Gastrocnemius medialis (tissue), 4 donors: ENCODE measurements around the gene ACOX2.

Experiments
- POLR2A ChIP-seq, 2 donors: fragments of 450-650 bp; IDR thresholded peaks; one replicate each; pipeline ENCODE4 v1.6.1; 2017; ENCODE audit warnings: antibody characterized with exemption in 2 of 2, mild to moderate bottlenecking in 2 of 2, moderate library complexity in 2 of 2
- TF ChIP-seq, protein P1 (sequence below), 5 experiments: fragments of 450-650 bp in 3 of 5; fragments of 200-600 bp in 2 of 5; sonication (generic) in 2 of 5; IDR thresholded peaks in 4 of 5; conservative IDR thresholded peaks in 1 of 5; 1 replicate in 4 of 5; 2 replicates in 1 of 5; pipeline ENCODE4 v1.5.1; 2016 to 2019; ENCODE audit warnings: antibody characterized with exemption in 5 of 5, mild to moderate bottlenecking in 3 of 5, moderate library complexity in 3 of 5

DNA sequence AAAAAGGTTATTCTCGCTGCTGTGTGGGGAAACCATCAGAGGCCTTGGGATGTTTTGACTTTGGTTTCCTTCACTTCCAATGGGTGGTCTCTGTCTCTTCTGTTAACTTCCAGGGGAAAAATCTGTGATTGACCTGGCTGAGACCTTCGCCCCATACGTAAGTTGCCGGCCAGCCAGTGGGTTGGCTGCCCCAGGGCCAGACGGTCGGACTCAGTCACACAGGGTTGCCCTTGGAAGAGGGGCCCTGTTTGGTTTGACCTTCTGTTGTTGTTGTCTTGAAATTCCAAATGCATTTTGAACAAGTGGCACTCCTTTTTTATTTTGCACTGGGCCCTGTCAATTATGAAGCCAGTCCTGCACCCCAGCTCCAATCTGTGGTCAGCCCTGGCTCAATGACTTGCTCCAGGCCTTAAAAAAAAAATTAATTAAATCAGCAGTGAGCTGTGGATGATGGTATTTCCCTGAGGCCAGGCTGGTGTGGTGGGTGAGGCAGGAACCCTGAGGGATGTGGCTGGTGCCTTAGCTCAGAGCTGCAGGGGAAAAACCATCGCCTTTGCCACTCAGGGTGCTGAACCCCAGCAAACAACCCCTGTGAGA is 35.7 kb upstream of the ACOX2 start:
- TF ChIP-seq, protein P1, sequence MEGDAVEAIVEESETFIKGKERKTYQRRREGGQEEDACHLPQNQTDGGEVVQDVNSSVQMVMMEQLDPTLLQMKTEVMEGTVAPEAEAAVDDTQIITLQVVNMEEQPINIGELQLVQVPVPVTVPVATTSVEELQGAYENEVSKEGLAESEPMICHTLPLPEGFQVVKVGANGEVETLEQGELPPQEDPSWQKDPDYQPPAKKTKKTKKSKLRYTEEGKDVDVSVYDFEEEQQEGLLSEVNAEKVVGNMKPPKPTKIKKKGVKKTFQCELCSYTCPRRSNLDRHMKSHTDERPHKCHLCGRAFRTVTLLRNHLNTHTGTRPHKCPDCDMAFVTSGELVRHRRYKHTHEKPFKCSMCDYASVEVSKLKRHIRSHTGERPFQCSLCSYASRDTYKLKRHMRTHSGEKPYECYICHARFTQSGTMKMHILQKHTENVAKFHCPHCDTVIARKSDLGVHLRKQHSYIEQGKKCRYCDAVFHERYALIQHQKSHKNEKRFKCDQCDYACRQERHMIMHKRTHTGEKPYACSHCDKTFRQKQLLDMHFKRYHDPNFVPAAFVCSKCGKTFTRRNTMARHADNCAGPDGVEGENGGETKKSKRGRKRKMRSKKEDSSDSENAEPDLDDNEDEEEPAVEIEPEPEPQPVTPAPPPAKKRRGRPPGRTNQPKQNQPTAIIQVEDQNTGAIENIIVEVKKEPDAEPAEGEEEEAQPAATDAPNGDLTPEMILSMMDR (IDR thresholded peaks at IDR 0.05 in 4 of 5, conservative IDR thresholded peaks at IDR 0.05 in 1 of 5) = no peak
- TF ChIP-seq POLR2A (IDR thresholded peaks at IDR 0.05) = no peak
